K562 (cell line): ENCODE results near the gene CCDC69. TPM values are rescaled to one million over a fixed set of nuclear protein-coding genes. Genes with fewer than 3 reads are reported as not detected.

Source experiments
- BCOR ChIP-seq: fragments of 450-650 bp; IDR thresholded peaks from 2 replicates; pipeline ENCODE4 v1.6.1; 2016
- CTBP1 ChIP-seq: fragments of 450-650 bp; IDR thresholded peaks from 2 replicates; pipeline ENCODE4 v1.6.1; 2016; ENCODE audit warnings: borderline replicate concordance
- DIDO1 ChIP-seq: fragments of 450-650 bp; IDR thresholded peaks from 2 replicates; pipeline ENCODE4 v1.6.1; 2016; ENCODE audit warnings: low read depth, missing biosample characterization, missing genetic modification characterization
- ETV5 ChIP-seq: sonication (generic); formaldehyde crosslinking; IDR thresholded peaks from 2 replicates; pipeline ENCODE4 v1.4.0; 2020; ENCODE audit warnings: low read depth, mild to moderate bottlenecking, missing genetic modification reagents
- HBP1 ChIP-seq: fragments of 450-650 bp; formaldehyde crosslinking; IDR thresholded peaks from 2 replicates; pipeline ENCODE4 v1.4.0; 2022; ENCODE audit warnings: missing genetic modification characterization
- HES1 ChIP-seq: fragments of 450-650 bp; IDR thresholded peaks from 2 replicates; pipeline ENCODE4 v1.6.1; 2016; ENCODE audit warnings: low read depth, mild to moderate bottlenecking, moderate library complexity
- HNRNPUL1 ChIP-seq: fragments of 200-400 bp; formaldehyde crosslinking; IDR thresholded peaks from 2 replicates; pipeline ENCODE4 v1.6.1; 2017; ENCODE audit warnings: low read length
- JUND ChIP-seq, 2 experiments: IDR thresholded peaks; 2 replicates in 1 of 2; 3 replicates in 1 of 2; pipeline ENCODE4 v1.6.1; 2011; ENCODE audit warnings: borderline replicate concordance in 2 of 2, low read depth in 2 of 2, low read length in 2 of 2, improper control_type of control experiment in 1 of 2, missing biosample characterization in 1 of 2, missing genetic modification characterization in 1 of 2, missing genetic modification reagents in 1 of 2
- LEF1 ChIP-seq: fragments of 450-650 bp; IDR thresholded peaks from 2 replicates; pipeline ENCODE4 v1.6.1; 2016; ENCODE audit warnings: mild to moderate bottlenecking
- POLR2A ChIP-seq: fragments of 450-650 bp; conservative IDR thresholded peaks from 2 replicates; pipeline ENCODE4 v1.6.1; 2016
- RCOR1 ChIP-seq, 2 experiments: IDR thresholded peaks; 2 replicates each; pipeline ENCODE4 v1.6.1; 2012; ENCODE audit warnings: low read depth in 2 of 2, low read length in 2 of 2, borderline replicate concordance in 1 of 2, improper control_type of control experiment in 1 of 2
- SLC30A9 ChIP-seq: fragments of 250-450 bp; sonication (Bioruptor Pico); IDR thresholded peaks from 2 replicates; pipeline ENCODE4 v1.8.0; 2022; ENCODE audit warnings: mild to moderate bottlenecking, moderate library complexity
- TAF7 ChIP-seq: fragments of 450-650 bp; IDR thresholded peaks from 2 replicates; pipeline ENCODE4 v1.6.1; 2016; ENCODE audit warnings: missing genetic modification characterization, missing compliant biosample characterization
- TARDBP ChIP-seq: fragments of 450-650 bp; IDR thresholded peaks from 2 replicates; pipeline ENCODE4 v1.6.1; 2016
- YBX1 ChIP-seq: fragments of 450-650 bp; IDR thresholded peaks from 2 replicates; pipeline ENCODE4 v1.7.1; 2016; ENCODE audit warnings: mild to moderate bottlenecking
- YY1 ChIP-seq, 3 experiments: IDR thresholded peaks; 2 replicates each; pipeline ENCODE4 v1.6.1; 2011; ENCODE audit warnings: low read length in 2 of 3, mild to moderate bottlenecking in 2 of 3, moderate library complexity in 2 of 3, borderline replicate concordance in 1 of 3, control low read depth in 1 of 3, low read depth in 1 of 3; ENCODE audit not compliant: insufficient read depth in 3 of 3, insufficient replicate concordance in 2 of 3, control insufficient read depth in 1 of 3, insufficient read length in 1 of 3; ENCODE audit errors: extremely low read depth in 1 of 3
- ZNF134 ChIP-seq: fragments of 250-450 bp; sonication (Bioruptor Pico); conservative IDR thresholded peaks from 2 replicates; pipeline ENCODE4 v1.4.0; 2020
- polyA plus RNA-seq, 8 experiments: library from polyadenylated mRNA; depleted of rRNA in 4 of 8; stranded (reverse) in 5 of 8; unstranded in 3 of 8; fragments of >200 nt; fragmentation: Nextera tagmentation in 2 of 8; fragmentation: Illumina TruSeq in 1 of 8; extraction: Ambion mirVana in 2 of 8; extraction: Trizol in 1 of 8; gene quantifications; 2 replicates each; pipeline versions ENCODE4 v1.2.1 to v1.2.3, GENCODE V29; 2011 to 2014; ENCODE audit warnings: inconsistent platforms in 1 of 8, missing spikeins in 1 of 8
- total RNA-seq, 7 experiments: library from RNA; depleted of rRNA in 6 of 7; stranded (reverse); fragments of >200 nt in 6 of 7; fragmentation: Illumina TruSeq in 2 of 7; extraction: Trizol in 2 of 7; gene quantifications; 2 replicates each; pipeline versions ENCODE4 v1.2.1 to v1.2.3, GENCODE V29; 2011 to 2021; ENCODE audit warnings: low replicate concordance in 1 of 7

CCDC69 gene
- total and polyA plus RNA-seq, 9 of the 15 experiments (the other 6 are each of a cell fraction or from before 2014, with no cell fraction given): 0.65 to 12.2 (median 7.6) TPM

- TF ChIP-seq TARDBP: 0 out of 2 replicates have a peak, but pooled peaks have one; percentile 56
- TF ChIP-seq ETV5: no peak
- no peak for TF ChIP-seq TAF7 (tag)
- TF ChIP-seq LEF1: no peak
- 0 out of 2 replicates have a peak, but pooled peaks have one; percentile 21 for TF ChIP-seq JUND (IDR thresholded peaks at IDR 0.05; ENCODE audit: borderline replicate concordance, low read depth, low read length)
- no peak; the same call in 2 of the 3 replicates for TF ChIP-seq JUND (tag; IDR thresholded peaks at IDR 0.05; ENCODE audit: borderline replicate concordance, low read depth, low read length)
- no peak for TF ChIP-seq HNRNPUL1
- peak; percentile 52; the same call in 1 of the 2 replicates for TF ChIP-seq POLR2A
- no peak for TF ChIP-seq HBP1 (CRISPR knock-in tag)
- TF ChIP-seq RCOR1 (IDR thresholded peaks at IDR 0.05; ENCODE audit: borderline replicate concordance in 1 of 2, low read depth in 2 of 2, low read length in 2 of 2): peak; percentile 49 to 89; a peak in 3 of 4 replicates
- peak in 2 of 3 experiments; percentile 73 to 83 for TF ChIP-seq YY1 (IDR thresholded peaks at IDR 0.05; ENCODE audit: borderline replicate concordance in 1 of 3, control insufficient read depth in 1 of 3, extremely low read depth in 1 of 3, insufficient read depth in 3 of 3, insufficient read length in 1 of 3, insufficient replicate concordance in 2 of 3, low read depth in 1 of 3, low read length in 2 of 3)
- TF ChIP-seq ZNF134 (CRISPR knock-in tag): no peak
- no peak for TF ChIP-seq DIDO1 (tag)
- peak; percentile 10; the same call in 1 of the 2 replicates for TF ChIP-seq CTBP1
- peak; percentile 98 for TF ChIP-seq BCOR
- TF ChIP-seq YBX1: no peak
- no peak for TF ChIP-seq SLC30A9 (CRISPR knock-in tag)
- TF ChIP-seq HES1: no peak
Measured at GRCh38 chr5:151223447-151224264, at the start of gene CCDC69 (continued).
